ENCODE measurements around the gene CAD. TPM values are rescaled to one million over a fixed set of nuclear protein-coding genes. Genes with fewer than 3 reads are reported as not detected.

The CAD gene
- polyA plus RNA-seq, 1 experiment: 17.8 TPM

DNA sequence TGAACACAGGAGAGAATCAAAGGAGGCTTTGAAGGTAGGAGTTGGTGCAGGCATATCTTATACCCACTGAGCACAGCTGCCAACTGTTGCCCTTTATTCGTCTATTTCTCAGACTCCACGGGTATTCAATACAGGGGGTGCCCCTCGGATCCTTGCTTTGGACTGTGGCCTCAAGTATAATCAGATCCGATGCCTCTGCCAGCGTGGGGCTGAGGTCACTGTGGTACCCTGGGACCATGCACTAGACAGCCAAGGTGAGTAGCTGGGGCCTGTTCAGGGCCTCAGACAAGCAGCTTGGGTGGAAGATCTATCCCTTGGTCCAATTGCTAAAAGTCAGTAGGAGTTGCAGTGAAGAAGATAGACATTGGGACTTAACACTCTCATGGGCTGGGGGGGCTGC, 5.2 kb downstream of the CAD start:
- no peak for DNase-seq (ENCODE audit: low read depth, low spot score)
- Histone ChIP-seq H3K27ac (ENCODE audit: low read depth, low read length) (no peak overlapping the region), H3K27me3 (ENCODE audit: control insufficient read depth, insufficient read depth, low read length) (no peaks in the 10 kb centered on the region), H3K9me3 (ENCODE audit: control insufficient read depth, insufficient read depth, low read length) (no peaks in the 10 kb centered on the region), H3K4me3 (ENCODE audit: low read depth, low read length) (no peak overlapping the region)
- POLR2A ChIA-PET: no interaction called here
- TF ChIP-seq, protein P1, sequence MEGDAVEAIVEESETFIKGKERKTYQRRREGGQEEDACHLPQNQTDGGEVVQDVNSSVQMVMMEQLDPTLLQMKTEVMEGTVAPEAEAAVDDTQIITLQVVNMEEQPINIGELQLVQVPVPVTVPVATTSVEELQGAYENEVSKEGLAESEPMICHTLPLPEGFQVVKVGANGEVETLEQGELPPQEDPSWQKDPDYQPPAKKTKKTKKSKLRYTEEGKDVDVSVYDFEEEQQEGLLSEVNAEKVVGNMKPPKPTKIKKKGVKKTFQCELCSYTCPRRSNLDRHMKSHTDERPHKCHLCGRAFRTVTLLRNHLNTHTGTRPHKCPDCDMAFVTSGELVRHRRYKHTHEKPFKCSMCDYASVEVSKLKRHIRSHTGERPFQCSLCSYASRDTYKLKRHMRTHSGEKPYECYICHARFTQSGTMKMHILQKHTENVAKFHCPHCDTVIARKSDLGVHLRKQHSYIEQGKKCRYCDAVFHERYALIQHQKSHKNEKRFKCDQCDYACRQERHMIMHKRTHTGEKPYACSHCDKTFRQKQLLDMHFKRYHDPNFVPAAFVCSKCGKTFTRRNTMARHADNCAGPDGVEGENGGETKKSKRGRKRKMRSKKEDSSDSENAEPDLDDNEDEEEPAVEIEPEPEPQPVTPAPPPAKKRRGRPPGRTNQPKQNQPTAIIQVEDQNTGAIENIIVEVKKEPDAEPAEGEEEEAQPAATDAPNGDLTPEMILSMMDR (IDR thresholded peaks at IDR 0.05; ENCODE audit: low read depth, low read length): no peak
- CTCF ChIA-PET: no interaction called here

DNA sequence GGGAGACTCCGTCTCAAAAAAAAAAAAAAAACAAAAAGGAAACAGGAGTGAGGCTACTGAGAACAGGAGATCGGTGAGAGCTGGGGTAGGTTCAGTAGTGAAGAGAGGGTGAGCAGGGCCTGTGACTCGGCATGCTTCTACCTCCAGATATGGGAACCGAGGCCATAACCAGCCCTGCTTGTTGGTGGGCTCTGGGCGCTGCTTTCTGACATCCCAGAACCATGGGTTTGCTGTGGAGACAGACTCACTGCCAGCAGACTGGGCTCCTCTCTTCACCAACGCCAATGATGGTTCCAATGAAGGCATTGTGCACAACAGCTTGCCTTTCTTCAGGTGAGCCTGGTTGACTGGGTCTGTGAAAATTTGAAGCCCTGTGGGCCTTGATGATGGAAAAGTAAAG, 6.2 kb downstream of the CAD start:
- CTCF ChIA-PET: interaction anchor here (0.7 to 1.3 kb wide), 2 partner anchors 57 to 377 kb away, joined by 3 to 4 read pairs; no protein-coding TSS in a partner anchor
- DNase-seq (ENCODE audit: low read depth, low spot score): no peak
- H3K27me3 ChIP-seq (ENCODE audit: control insufficient read depth, insufficient read depth, low read length): no peaks in the 10 kb centered on the region
- TF ChIP-seq, protein P1 (IDR thresholded peaks at IDR 0.05; ENCODE audit: low read depth, low read length): no peak
- POLR2A ChIA-PET: no interaction called here
- no peak overlapping the region for H3K27ac ChIP-seq (ENCODE audit: low read depth, low read length)
- no peaks in the 10 kb centered on the region for H3K9me3 ChIP-seq (ENCODE audit: control insufficient read depth, insufficient read depth, low read length)
- H3K4me3 ChIP-seq (ENCODE audit: low read depth, low read length): no peak overlapping the region

GRCh38 chr2:27225526-27225925, 8.4 kb downstream of the CAD start:
- ChIA-PET POLR2A (interaction anchor here (0.6 kb wide), 1 partner anchor 467 kb away, joined by 5 read pairs; no protein-coding TSS in a partner anchor), CTCF (interaction anchor here (0.6 to 1.1 kb wide), 4 partner anchors 8 to 78 kb away, joined by 3 read pairs; no protein-coding TSS in a partner anchor)
- DNase-seq (ENCODE audit: low read depth, low spot score): no peak
- Histone ChIP-seq H3K9me3 (ENCODE audit: control insufficient read depth, insufficient read depth, low read length) (no peaks in the 10 kb centered on the region), H3K27me3 (ENCODE audit: control insufficient read depth, insufficient read depth, low read length) (no peaks in the 10 kb centered on the region), H3K4me3 (ENCODE audit: low read depth, low read length) (no peak overlapping the region), H3K27ac (ENCODE audit: low read depth, low read length) (no peak overlapping the region)
- TF ChIP-seq, protein P1 (IDR thresholded peaks at IDR 0.05; ENCODE audit: low read depth, low read length): no peak

GRCh38 chr2:27227501-27227900, 10.3 kb downstream of the CAD start:
- DNase-seq (ENCODE audit: low read depth, low spot score): no peak
- no peaks in the 10 kb centered on the region for H3K9me3 ChIP-seq (ENCODE audit: control insufficient read depth, insufficient read depth, low read length)
- TF ChIP-seq, protein P1 (IDR thresholded peaks at IDR 0.05; ENCODE audit: low read depth, low read length): no peak
- CTCF ChIA-PET: no interaction called here
- POLR2A ChIA-PET: no interaction called here
- no peak overlapping the region for H3K4me3 ChIP-seq (ENCODE audit: low read depth, low read length)
- H3K27me3 ChIP-seq (ENCODE audit: control insufficient read depth, insufficient read depth, low read length): no peaks in the 10 kb centered on the region
- no peak overlapping the region for H3K27ac ChIP-seq (ENCODE audit: low read depth, low read length)

- no peak overlapping the region for H3K4me3 ChIP-seq (ENCODE audit: low read depth, low read length)
- H3K27me3 ChIP-seq (ENCODE audit: control insufficient read depth, insufficient read depth, low read length): no peaks in the 10 kb centered on the region
- ChIA-PET CTCF (interaction anchor here (0.6 to 1.7 kb wide), 3 partner anchors 48 to 314 kb away, joined by 3 to 8 read pairs (median 4); no protein-coding TSS in a partner anchor), POLR2A (no interaction called here)
- H3K27ac ChIP-seq (ENCODE audit: low read depth, low read length): no peak overlapping the region
- H3K9me3 ChIP-seq (ENCODE audit: control insufficient read depth, insufficient read depth, low read length): no peaks in the 10 kb centered on the region
- no peak for DNase-seq (ENCODE audit: low read depth, low spot score)
- TF ChIP-seq, protein P1 (IDR thresholded peaks at IDR 0.05; ENCODE audit: low read depth, low read length): no peak
Measured at GRCh38 chr2:27231921-27232320, 14.8 kb downstream of the CAD start.

All from AG04450 (cell line).